ENCODE measurements around the gene FOXN3.

DNA sequence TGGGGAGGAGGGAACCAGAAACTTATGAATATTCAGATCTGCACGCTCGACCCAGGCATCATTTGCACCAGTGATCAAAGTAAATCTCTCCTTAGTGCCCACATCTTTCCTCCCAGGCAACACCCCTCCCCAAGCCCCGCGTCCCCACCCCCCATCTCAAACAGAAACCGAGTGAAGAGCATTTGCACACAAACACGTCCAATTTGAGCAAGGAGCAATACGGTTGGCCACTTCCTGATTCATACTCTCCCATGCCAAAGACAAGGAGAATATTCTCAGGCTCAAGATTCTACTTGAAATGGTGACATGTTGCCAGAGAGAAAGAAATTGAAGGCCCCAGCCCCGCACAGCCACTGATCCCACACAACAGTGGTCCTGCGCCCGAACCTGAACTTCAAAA is 7.1 kb downstream of the FOXN3 start:
- TF ChIP-seq ZNF274 (IDR thresholded peaks at IDR 0.05; ENCODE audit: low read depth, low read length) (no peak), YY1 (IDR thresholded peaks at IDR 0.05; ENCODE audit: insufficient read depth, insufficient read length) (no peak)

All from NT2/D1 (cell line).